HG02610 (cell line): ENCODE measurements around the gene GORAB.

ENCODE experiments used
- ATAC-seq: cut with Tn5 transposase; IDR thresholded peaks from one replicate; pipeline ENCODE4 v1.9.1; 2021; ENCODE audit warnings: mild to moderate bottlenecking, moderate library complexity; ENCODE audit not compliant: unreplicated experiment

Gene GORAB

DNA sequence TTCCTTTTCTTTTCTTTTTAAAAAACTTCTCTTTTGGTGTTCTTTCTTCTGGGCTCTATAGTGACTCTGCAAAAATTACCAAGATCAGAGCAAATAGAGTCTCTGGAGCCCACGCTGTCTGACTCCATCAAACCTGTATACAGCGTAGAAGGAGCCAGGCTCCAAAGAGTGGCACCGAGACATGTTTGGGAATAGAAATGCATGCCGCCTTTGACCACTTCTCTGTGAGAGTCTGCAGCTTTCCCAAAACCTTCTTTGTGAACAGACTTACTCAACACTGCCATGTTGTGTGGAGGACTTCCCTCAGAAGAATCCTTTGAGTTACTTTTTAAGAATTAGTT, 55.3 kb downstream of the GORAB start:
- no peak for ATAC-seq

DNA sequence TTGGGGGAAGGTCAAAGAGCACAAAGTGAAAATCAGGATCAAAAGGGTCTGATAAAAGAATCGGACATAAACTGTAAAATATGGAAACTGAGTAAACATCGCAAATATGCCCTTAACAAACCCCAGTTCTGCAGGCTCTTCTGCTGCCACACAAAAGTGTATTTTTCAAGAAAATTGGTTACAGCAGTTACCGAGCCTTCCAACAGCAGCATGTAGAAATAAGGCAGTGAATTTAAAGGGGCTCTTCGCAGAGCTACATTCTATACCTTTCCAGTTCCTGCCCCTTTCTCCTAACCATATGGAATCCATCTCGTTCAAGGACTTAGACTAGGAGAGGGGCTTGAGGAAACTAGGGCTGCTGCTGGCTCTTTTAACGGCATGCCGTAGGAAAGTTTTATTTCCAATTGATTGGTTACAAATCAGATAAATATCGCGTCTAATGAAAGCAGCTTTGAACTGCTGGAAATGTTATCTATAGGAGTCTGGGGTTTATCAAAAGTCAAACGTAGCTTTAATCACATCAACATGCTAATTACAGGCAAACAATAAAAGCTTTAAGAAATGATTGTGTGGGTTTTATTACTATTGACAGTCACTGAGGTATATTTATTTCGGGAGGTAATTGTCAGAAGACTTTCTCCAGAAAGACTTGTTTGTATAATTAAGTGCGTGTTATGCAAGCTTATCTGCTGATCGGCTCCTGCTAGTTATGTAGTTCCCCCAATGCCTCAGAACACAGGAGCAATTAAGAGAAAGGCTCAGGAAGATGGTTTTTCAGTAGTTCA, 59.1 kb downstream of the GORAB start:
- no peak for ATAC-seq

DNA sequence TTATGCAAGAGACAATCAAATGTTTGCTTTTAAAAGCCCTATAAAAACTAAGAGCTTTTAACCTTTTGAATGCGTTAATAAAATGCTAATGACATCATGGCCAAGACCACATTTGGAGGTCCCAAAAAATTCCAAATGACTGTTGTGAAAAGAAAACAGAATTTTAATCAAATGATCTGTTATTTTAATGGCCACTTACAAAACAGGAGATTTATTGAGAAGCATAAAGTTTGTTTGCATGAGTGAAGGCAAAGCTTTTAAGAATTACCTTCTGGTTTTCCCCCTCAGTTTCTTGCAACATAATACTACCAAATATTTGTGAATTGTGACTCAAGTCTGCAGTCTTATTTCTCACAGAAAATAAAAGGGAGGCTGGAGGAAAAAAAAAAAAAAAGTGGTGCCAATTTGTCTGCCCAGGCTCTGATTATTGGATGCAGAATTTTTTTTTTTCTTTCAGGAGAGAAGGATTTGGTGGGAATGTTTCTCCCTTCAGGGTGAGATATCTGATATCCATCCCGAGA, 60.7 kb downstream of the GORAB start:
- no peak for ATAC-seq

DNA sequence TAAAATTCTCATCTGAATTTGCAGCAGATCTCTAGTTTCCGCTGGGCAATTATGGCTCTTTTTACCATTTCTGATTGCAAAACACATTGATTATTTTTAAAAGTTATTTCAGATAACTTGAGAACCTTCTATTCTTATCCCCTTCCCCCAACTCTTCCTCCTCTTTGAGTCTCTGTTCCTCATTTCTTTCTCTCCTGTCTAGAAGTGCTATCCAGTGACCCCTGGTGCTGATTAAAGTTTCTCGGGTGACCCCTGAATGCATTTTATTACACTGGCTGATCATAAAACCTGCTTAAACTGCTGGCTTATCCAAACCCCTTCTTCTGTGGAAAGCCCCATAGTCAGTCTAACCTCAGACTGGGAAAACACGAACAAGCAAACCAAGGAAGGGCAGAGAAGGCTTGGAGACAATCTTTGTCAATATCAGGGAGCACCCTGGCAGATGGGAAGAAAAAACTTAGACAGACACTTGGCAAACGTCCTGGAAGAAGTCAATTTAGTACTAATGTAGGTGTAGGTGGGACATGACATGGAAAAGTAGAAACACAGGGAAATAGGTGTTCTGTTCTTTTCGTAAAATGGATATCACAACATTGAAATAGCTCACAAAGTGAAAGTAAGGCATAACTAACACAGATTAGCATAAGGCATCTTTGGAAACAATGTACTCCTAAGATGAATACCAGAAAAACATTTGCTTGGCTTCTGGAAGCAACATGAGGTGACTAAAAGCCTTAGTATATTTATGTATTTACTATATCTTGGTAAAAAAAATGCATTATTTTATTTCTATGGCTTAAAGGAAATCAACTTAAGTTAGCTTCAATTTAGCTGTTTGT, 61.4 kb downstream of the GORAB start:
- no peak for ATAC-seq

DNA sequence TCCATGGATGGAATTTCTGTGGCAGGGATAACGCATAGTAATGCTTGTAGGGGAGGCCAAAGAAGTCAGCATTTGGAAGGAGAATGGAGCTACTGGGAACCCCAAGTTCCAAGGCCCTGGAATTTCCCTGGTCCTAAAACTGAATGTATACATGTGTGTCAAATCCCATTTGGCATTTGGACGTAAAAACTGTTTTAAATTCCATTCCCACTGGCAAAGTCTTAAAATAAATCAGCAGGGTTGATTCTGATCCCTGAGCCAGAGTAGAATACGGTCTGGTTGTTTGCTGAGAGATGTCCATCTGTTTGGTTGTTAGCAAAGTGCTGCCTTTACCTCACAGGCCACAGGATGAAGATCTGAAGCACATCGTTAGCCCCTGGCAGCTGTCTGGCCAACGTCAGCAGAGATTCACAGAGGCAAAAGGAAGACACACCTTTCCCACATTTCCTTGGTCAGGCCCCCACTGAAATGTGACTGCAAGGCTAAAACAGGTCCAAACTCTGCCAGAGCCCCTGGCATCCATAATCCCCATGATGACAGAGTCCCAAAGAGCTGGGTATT, 62.2 kb downstream of the GORAB start:
- ATAC-seq: no peak

DNA sequence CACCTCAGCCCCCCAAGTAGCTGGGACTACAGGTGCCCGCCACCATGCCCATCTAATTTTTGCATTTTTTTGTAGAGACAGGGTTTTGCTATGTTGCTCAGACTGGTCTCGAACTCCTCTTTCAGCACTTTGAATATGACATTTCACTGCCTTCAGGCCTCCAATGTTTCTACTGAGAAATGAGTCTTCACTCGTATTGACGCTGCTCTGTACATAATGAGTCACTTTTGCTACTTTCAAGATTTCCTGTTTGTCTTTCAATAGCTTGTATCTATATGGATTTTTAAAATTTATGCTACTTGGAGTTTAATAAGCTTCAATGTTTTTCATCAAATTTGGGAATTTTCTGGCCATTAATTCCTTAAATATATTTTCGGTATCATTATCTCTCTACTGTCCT, 64.7 kb downstream of the GORAB start:
- ATAC-seq: no peak

DNA sequence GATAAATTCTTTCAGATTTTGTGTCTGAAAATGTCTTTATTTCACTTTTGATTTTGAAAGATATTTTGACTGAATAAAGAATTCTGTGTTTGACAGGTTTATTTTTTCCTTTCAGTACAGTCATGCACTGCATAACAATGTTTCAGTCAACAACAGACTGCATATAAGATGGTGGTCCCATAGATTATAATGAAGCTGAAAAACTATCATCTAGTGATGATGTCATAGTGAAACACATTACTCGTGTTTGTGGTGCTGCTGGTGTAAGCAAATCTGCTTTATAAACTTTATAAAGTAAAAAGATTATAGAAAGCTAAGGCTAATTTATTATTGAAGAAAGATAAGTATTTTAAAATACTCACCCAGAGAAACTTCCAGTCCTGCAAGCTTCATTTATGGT, 66.7 kb downstream of the GORAB start:
- ATAC-seq: no peak

DNA sequence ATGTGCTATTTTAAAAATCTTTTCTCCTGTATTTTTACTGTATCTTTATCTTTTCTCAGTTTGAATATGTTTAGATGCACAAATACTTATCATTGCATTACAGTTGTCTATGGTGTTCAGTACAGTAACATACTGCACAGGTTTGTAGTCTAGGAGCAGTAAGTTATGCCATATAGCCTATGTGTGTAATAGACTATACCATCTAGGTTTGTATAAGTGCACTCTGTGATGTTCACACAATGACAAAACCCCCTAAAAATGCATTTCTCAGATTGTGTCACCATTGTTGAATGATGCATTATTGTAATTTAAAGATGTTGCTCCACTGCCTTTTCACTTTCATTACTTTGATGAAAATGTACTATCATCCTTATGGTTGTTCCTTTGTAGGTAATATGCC, 67.1 kb downstream of the GORAB start:
- ATAC-seq: no peak

DNA sequence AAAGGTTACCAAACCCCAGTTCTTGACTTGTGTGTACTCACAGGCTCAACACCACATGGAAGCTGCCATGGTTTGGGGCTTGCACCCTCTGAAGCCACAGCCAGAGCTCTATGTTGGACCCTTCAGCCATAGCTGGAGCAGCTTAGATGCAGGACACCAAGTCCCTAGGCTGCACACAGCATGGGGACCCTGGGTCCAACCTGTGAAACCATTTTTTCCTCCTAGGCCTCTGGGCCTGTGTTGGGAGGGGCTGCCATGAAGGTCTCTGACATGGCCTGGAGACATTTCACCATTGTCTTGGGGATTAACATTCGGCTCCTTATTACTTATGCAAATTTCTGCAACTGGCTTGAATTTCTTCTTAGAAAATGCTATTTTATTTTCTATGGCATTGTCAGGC, 69.9 kb downstream of the GORAB start:
- no peak for ATAC-seq
